ENCODE results near the gene ARAP1. TPM values are rescaled to one million over a fixed set of nuclear protein-coding genes. Genes with fewer than 3 reads are reported as not detected.

ARAP1 gene
- total RNA-seq, 1 donor from 2014 or later: 49.5 TPM

GRCh38 chr11:72760539-72761405, 8.6 kb upstream of the ARAP1 start:
- Histone ChIP-seq H3K36me3 (ENCODE audit: control insufficient read depth, insufficient read depth, low read length) (peaks cover 9% of the 10 kb centered on the region), H3K4me3 (ENCODE audit: low read depth, low read length) (no peak overlapping the region), H3K27me3 (ENCODE audit: control insufficient read depth, insufficient read depth, low read length) (no peaks in the 10 kb centered on the region)
- DNase-seq (ENCODE audit: low read depth) (peak; percentile 28), FAIRE-seq (no peak)
- no peak for TF ChIP-seq CTCF (IDR thresholded peaks at IDR 0.05; ENCODE audit: insufficient read depth, low read length, severe bottlenecking)

GRCh38 chr11:72759468-72759985, 7.3 kb upstream of the ARAP1 start:
- no peak overlapping the region for H3K4me3 ChIP-seq (ENCODE audit: low read depth, low read length)

GRCh38 chr11:72758690-72759389, 6.6 kb upstream of the ARAP1 start:
- Histone ChIP-seq H3K27me3 (ENCODE audit: control insufficient read depth, insufficient read depth, low read length) (no peaks in the 10 kb centered on the region), H3K4me3 (ENCODE audit: low read depth, low read length) (no peak overlapping the region), H3K36me3 (ENCODE audit: control insufficient read depth, insufficient read depth, low read length) (peaks cover 11% of the 10 kb centered on the region)
- no peak for DNase-seq (ENCODE audit: low read depth)
- FAIRE-seq: peak; percentile 13
- no peak for TF ChIP-seq CTCF (IDR thresholded peaks at IDR 0.05; ENCODE audit: insufficient read depth, low read length, severe bottlenecking)

More at GRCh38 chr11:72759468-72759985, 7.3 kb upstream of the ARAP1 start:
- DNase-seq (ENCODE audit: low read depth): no peak
- FAIRE-seq: no peak
- TF ChIP-seq CTCF (IDR thresholded peaks at IDR 0.05; ENCODE audit: insufficient read depth, low read length, severe bottlenecking): no peak
- H3K27me3 ChIP-seq (ENCODE audit: control insufficient read depth, insufficient read depth, low read length): no peaks in the 10 kb centered on the region
- H3K36me3 ChIP-seq (ENCODE audit: control insufficient read depth, insufficient read depth, low read length): peaks cover 11% of the 10 kb centered on the region

- DNase-seq (ENCODE audit: low read depth) (no peak), FAIRE-seq (no peak)
- TF ChIP-seq CTCF (IDR thresholded peaks at IDR 0.05; ENCODE audit: insufficient read depth, low read length, severe bottlenecking): no peak
- Histone ChIP-seq H3K4me3 (ENCODE audit: low read depth, low read length) (no peak overlapping the region), H3K36me3 (ENCODE audit: control insufficient read depth, insufficient read depth, low read length) (peaks cover 11% of the 10 kb centered on the region), H3K27me3 (ENCODE audit: control insufficient read depth, insufficient read depth, low read length) (no peaks in the 10 kb centered on the region)
These were observed 6.1 kb upstream of the ARAP1 start for GRCh38 chr11:72758304-72758689.

GRCh38 chr11:72755713-72756285, 3.6 kb upstream of the ARAP1 start:
- DNase-seq (ENCODE audit: low read depth) (no peak), FAIRE-seq (no peak)
- Histone ChIP-seq H3K27me3 (ENCODE audit: control insufficient read depth, insufficient read depth, low read length) (no peaks in the 10 kb centered on the region), H3K4me3 (ENCODE audit: low read depth, low read length) (no peak overlapping the region), H3K36me3 (ENCODE audit: control insufficient read depth, insufficient read depth, low read length) (peaks cover 11% of the 10 kb centered on the region)
- no peak for TF ChIP-seq CTCF (IDR thresholded peaks at IDR 0.05; ENCODE audit: insufficient read depth, low read length, severe bottlenecking)

Measured in bronchial epithelial cell (primary cell).